GM18505 (cell line): ENCODE results near the gene SGK1.

Source experiments
- ATAC-seq: cut with Tn5 transposase; IDR thresholded peaks from one replicate; pipeline ENCODE4 v1.9.1; 2021; ENCODE audit not compliant: unreplicated experiment
- POLR2A ChIP-seq: IDR thresholded peaks from 4 replicates; pipeline ENCODE4 v1.6.1; 2011; ENCODE audit warnings: borderline replicate concordance; ENCODE audit not compliant: insufficient read depth, insufficient read length; ENCODE audit errors: extremely low read depth

The SGK1 gene

GRCh38 chr6:134317471-134318131 is at the start of gene SGK1:
SGK1 (minus strand) TSS chr6:134318112; CDS start chr6:134317460, 652 bp downstream.
- no peak for TF ChIP-seq POLR2A
- no peak for ATAC-seq

- TF ChIP-seq POLR2A, result no peak
- no peak for ATAC-seq
Measured at GRCh38 chr6:134363323-134364039, 45.6 kb upstream of the SGK1 start.

GRCh38 chr6:134361011-134361410 is 43.1 kb upstream of the SGK1 start:
- no peak for TF ChIP-seq POLR2A
- ATAC-seq, result no peak

- no peak for ATAC-seq
- TF ChIP-seq POLR2A, result no peak
Measured at GRCh38 chr6:134359302-134359701, 41.4 kb upstream of the SGK1 start.

GRCh38 chr6:134358320-134358719 is 40.4 kb upstream of the SGK1 start:
- no peak for TF ChIP-seq POLR2A
- no peak for ATAC-seq

GRCh38 chr6:134357022-134357487 is 39.1 kb upstream of the SGK1 start:
- ATAC-seq, result no peak
- TF ChIP-seq POLR2A, result no peak

GRCh38 chr6:134356405-134356804 is 38.5 kb upstream of the SGK1 start:
- no peak for ATAC-seq
- no peak for TF ChIP-seq POLR2A

GRCh38 chr6:134352786-134353480 is 35.0 kb upstream of the SGK1 start:
- ATAC-seq, result no peak
- no peak for TF ChIP-seq POLR2A

- no peak for TF ChIP-seq POLR2A
- ATAC-seq, result no peak
Measured at GRCh38 chr6:134351615-134352474, 33.9 kb upstream of the SGK1 start.

- TF ChIP-seq POLR2A, result no peak
- no peak for ATAC-seq
Measured at GRCh38 chr6:134347885-134348805, 30.2 kb upstream of the SGK1 start.

GRCh38 chr6:134346932-134347545 is 29.1 kb upstream of the SGK1 start:
- ATAC-seq, result no peak
- no peak for TF ChIP-seq POLR2A
